ENCODE measurements around the gene EYA4. TPM values are rescaled to one million over a fixed set of nuclear protein-coding genes. Genes with fewer than 3 reads are reported as not detected.

Gene EYA4
- total RNA-seq, 1 donor from 2014 or later, result 9.7 TPM

GRCh38 chr6:133277900-133278545 lies 36.9 kb downstream of the EYA4 start:
- DNase-seq (ENCODE audit: low read depth), result peak; percentile 83
- TF ChIP-seq CTCF (IDR thresholded peaks at IDR 0.05; ENCODE audit: insufficient read depth, low read length, severe bottlenecking), result no peak
- H3K4me3 ChIP-seq (ENCODE audit: low read depth, low read length), result no peak overlapping the region
- FAIRE-seq, result no peak
- H3K27me3 ChIP-seq (ENCODE audit: control insufficient read depth, insufficient read depth, low read length), result no peaks in the 10 kb centered on the region
- H3K36me3 ChIP-seq (ENCODE audit: control insufficient read depth, insufficient read depth, low read length), result no peaks in the 10 kb centered on the region

- peak; percentile 48 for TF ChIP-seq CTCF (IDR thresholded peaks at IDR 0.05; ENCODE audit: insufficient read depth, low read length, severe bottlenecking)
- FAIRE-seq (no peak), DNase-seq (ENCODE audit: low read depth) (peak; percentile 25)
- Histone ChIP-seq H3K27me3 (ENCODE audit: control insufficient read depth, insufficient read depth, low read length) (no peaks in the 10 kb centered on the region), H3K4me3 (ENCODE audit: low read depth, low read length) (no peak overlapping the region), H3K36me3 (ENCODE audit: control insufficient read depth, insufficient read depth, low read length) (no peaks in the 10 kb centered on the region)
These were observed 45.6 kb downstream of the EYA4 start for GRCh38 chr6:133286765-133287164.

- no peak for DNase-seq (ENCODE audit: low read depth)
- TF ChIP-seq CTCF (IDR thresholded peaks at IDR 0.05; ENCODE audit: insufficient read depth, low read length, severe bottlenecking), result no peak
- Histone ChIP-seq H3K4me3 (ENCODE audit: low read depth, low read length) (no peak overlapping the region), H3K27me3 (ENCODE audit: control insufficient read depth, insufficient read depth, low read length) (no peaks in the 10 kb centered on the region), H3K36me3 (ENCODE audit: control insufficient read depth, insufficient read depth, low read length) (no peaks in the 10 kb centered on the region)
- peak; percentile 83 for FAIRE-seq
These were observed 47.5 kb downstream of the EYA4 start for GRCh38 chr6:133288662-133289061.

- Histone ChIP-seq H3K4me3 (ENCODE audit: low read depth, low read length) (no peak overlapping the region), H3K36me3 (ENCODE audit: control insufficient read depth, insufficient read depth, low read length) (no peaks in the 10 kb centered on the region), H3K27me3 (ENCODE audit: control insufficient read depth, insufficient read depth, low read length) (no peaks in the 10 kb centered on the region)
- TF ChIP-seq CTCF (IDR thresholded peaks at IDR 0.05; ENCODE audit: insufficient read depth, low read length, severe bottlenecking), result no peak
- DNase-seq (ENCODE audit: low read depth), result no peak
- no peak for FAIRE-seq
These were observed 48.7 kb downstream of the EYA4 start for GRCh38 chr6:133289733-133290306.

- no peaks in the 10 kb centered on the region for H3K36me3 ChIP-seq (ENCODE audit: control insufficient read depth, insufficient read depth, low read length)
- H3K4me3 ChIP-seq (ENCODE audit: low read depth, low read length), result no peak overlapping the region
- no peak for DNase-seq (ENCODE audit: low read depth)
- TF ChIP-seq CTCF (IDR thresholded peaks at IDR 0.05; ENCODE audit: insufficient read depth, low read length, severe bottlenecking), result no peak
- no peaks in the 10 kb centered on the region for H3K27me3 ChIP-seq (ENCODE audit: control insufficient read depth, insufficient read depth, low read length)
- no peak for FAIRE-seq
These were observed 49.8 kb downstream of the EYA4 start for GRCh38 chr6:133290930-133291329.

- no peaks in the 10 kb centered on the region for H3K36me3 ChIP-seq (ENCODE audit: control insufficient read depth, insufficient read depth, low read length)
- FAIRE-seq (no peak), DNase-seq (ENCODE audit: low read depth) (no peak)
- no peaks in the 10 kb centered on the region for H3K27me3 ChIP-seq (ENCODE audit: control insufficient read depth, insufficient read depth, low read length)
- no peak for TF ChIP-seq CTCF (IDR thresholded peaks at IDR 0.05; ENCODE audit: insufficient read depth, low read length, severe bottlenecking)
- no peak overlapping the region for H3K4me3 ChIP-seq (ENCODE audit: low read depth, low read length)
These were observed 50.5 kb downstream of the EYA4 start for GRCh38 chr6:133291671-133292070.

Measured in bronchial epithelial cell (primary cell).